ENCODE data around the gene SMAD7.

SMAD7 gene

DNA sequence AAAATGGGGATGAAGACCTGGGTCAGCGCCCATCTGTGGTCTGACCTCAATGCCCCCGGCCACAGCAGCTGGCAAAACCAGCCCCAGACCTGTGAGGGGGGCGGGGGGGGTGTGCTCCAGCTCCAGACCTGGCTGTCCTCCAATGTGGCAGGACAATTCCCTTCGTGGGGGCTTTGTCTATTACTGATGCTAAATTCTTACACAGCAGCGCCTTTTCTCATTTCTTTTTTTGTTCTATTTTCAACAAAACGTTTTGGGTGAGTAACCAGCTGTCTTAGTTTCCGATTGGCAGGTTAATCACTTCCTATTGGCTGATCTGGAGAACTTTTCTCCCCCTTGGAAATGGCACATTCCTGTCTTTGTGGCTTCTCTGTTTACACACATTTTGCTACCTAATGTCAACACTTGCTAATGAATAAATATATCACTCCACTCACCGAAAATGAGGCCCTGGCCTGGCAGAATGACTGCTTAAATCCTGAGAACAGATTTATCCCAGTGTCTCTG lies 4.4 kb downstream of the SMAD7 start:
- Histone ChIP-seq H3K9me3 (no peaks in the 10 kb centered on the region), H3K27ac (no peak overlapping the region), H3K4me1 (ENCODE audit: control insufficient read depth in 1 of 2, insufficient read depth in 1 of 2, low read depth in 1 of 2, low read length in 1 of 2) (peaks cover 34 to 39% of the 10 kb centered on the region in 2 experiments), H3K4me3 (ENCODE audit: low read depth in 1 of 2, low read length in 1 of 2) (no peak overlapping the region), H3K36me3 (peaks cover 13% of the 10 kb centered on the region), H3K27me3 (no peaks in the 10 kb centered on the region)
- TF ChIP-seq, protein P1, sequence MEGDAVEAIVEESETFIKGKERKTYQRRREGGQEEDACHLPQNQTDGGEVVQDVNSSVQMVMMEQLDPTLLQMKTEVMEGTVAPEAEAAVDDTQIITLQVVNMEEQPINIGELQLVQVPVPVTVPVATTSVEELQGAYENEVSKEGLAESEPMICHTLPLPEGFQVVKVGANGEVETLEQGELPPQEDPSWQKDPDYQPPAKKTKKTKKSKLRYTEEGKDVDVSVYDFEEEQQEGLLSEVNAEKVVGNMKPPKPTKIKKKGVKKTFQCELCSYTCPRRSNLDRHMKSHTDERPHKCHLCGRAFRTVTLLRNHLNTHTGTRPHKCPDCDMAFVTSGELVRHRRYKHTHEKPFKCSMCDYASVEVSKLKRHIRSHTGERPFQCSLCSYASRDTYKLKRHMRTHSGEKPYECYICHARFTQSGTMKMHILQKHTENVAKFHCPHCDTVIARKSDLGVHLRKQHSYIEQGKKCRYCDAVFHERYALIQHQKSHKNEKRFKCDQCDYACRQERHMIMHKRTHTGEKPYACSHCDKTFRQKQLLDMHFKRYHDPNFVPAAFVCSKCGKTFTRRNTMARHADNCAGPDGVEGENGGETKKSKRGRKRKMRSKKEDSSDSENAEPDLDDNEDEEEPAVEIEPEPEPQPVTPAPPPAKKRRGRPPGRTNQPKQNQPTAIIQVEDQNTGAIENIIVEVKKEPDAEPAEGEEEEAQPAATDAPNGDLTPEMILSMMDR (IDR thresholded peaks at IDR 0.05), result no peak

DNA sequence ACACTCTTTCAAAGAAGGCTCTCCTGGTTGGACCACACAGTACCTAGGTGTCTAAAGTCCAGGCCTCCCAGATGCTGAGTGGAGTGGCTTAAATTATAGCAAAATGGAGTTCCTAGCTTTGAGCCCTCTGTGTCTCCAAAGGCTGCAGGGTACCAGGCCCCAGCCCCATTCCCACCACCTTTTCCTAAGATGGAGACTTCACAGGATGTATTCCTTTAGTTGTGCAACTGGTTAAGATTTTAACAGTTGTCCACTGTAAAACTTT lies 4.9 kb downstream of the SMAD7 start:
- Histone ChIP-seq H3K27me3 (no peaks in the 10 kb centered on the region), H3K4me1 (ENCODE audit: control insufficient read depth in 1 of 2, insufficient read depth in 1 of 2, low read depth in 1 of 2, low read length in 1 of 2) (peaks cover 39 to 41% of the 10 kb centered on the region in 2 experiments), H3K27ac (no peak overlapping the region), H3K36me3 (peaks cover 13% of the 10 kb centered on the region), H3K4me3 (ENCODE audit: low read depth in 1 of 2, low read length in 1 of 2) (no peak overlapping the region), H3K9me3 (no peaks in the 10 kb centered on the region)
- TF ChIP-seq, protein P1 (IDR thresholded peaks at IDR 0.05), result no peak

DNA sequence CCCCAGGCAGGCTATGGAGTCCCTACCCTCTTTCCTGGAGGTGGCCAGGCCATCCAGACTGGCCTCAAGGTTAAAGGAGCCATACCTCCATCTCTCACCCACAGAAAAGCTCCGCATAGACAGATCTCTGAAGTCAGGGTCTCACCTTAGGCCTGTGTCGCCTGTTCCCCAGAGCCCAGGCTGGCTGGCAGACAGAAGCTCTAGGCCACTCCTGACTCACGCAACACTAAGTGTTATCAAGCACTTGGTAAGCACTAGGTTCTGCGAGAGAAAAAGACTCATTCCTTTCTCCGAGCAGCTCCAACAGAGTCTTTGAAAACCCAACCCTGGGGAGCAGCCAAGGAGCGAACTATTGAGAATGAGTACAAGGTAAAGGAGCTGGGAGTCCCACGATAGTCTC lies 6.1 kb downstream of the SMAD7 start:
- Histone ChIP-seq H3K9me3 (no peaks in the 10 kb centered on the region), H3K36me3 (peaks cover 13% of the 10 kb centered on the region), H3K4me1 (ENCODE audit: control insufficient read depth in 1 of 2, insufficient read depth in 1 of 2, low read depth in 1 of 2, low read length in 1 of 2) (peaks cover 48% of the 10 kb centered on the region in 2 experiments), H3K27ac (no peak overlapping the region), H3K4me3 (ENCODE audit: low read depth in 1 of 2, low read length in 1 of 2) (no peak overlapping the region), H3K27me3 (no peaks in the 10 kb centered on the region)
- TF ChIP-seq, protein P1 (IDR thresholded peaks at IDR 0.05), result no peak

DNA sequence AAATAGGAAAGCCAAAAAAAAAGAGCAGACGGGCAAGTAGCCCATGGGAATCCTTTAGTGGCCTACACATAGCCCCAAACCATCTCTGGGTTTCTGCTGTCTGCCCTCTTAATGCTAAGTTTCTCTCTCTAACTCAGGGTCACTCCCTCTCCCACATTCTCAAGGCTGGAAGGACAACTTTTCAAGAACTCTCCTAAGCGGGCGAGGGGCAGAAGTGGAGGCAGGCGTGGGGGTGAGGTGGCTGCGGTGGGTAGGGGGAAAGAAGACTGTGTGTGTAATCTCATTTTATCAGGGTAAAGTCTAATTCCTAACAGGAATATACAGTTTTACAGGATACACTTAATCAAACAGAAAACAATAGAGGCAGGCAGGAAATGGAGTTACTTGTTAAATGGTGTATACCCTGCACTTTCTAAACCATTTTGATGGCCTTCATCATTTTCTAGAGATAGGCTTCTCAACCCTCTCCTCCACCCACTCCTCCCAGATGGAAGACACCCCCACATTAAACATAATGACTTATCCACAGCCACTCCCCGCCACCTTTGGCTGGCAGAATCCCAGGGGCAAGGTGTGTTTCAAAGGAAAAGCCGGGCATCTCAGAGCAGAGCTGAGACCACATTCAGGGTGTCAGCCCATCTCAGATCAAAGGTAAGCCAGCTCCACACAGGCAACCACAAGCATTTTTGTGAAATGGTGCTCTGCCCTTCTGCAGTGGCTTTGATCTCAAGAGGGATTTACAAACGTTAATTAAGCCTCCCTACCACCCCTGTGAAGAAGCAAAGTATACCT lies 6.8 kb downstream of the SMAD7 start:
- Histone ChIP-seq H3K9me3 (no peaks in the 10 kb centered on the region), H3K4me1 (ENCODE audit: control insufficient read depth in 1 of 2, insufficient read depth in 1 of 2, low read depth in 1 of 2, low read length in 1 of 2) (peaks cover 48 to 49% of the 10 kb centered on the region in 2 experiments), H3K27me3 (no peaks in the 10 kb centered on the region), H3K36me3 (peaks cover 13% of the 10 kb centered on the region), H3K4me3 (ENCODE audit: low read depth in 1 of 2, low read length in 1 of 2) (no peak overlapping the region), H3K27ac (no peak overlapping the region)
- TF ChIP-seq, protein P1 (IDR thresholded peaks at IDR 0.05), result no peak

DNA sequence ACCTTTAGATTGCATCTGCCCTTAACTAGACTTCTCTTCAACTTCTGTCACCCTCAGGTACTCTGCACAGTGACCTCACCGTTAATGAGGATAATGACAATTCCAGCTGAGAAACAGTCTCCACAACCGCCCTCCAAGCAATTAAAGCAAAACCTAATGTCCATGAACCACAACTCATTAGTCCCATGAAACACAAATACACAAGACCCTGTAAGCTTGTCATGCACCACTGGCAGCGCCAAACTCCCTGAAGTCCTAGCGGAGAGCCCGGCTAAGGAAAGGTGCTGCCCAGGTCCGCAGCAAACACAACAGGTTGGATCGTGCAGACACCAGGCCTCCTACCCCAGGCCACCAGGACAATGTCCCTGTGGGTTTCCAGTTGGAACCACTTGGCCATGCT lies 7.4 kb downstream of the SMAD7 start:
- peaks cover 49 to 50% of the 10 kb centered on the region in 2 experiments for H3K4me1 ChIP-seq (ENCODE audit: control insufficient read depth in 1 of 2, insufficient read depth in 1 of 2, low read depth in 1 of 2, low read length in 1 of 2)
- H3K4me3 ChIP-seq (ENCODE audit: low read depth in 1 of 2, low read length in 1 of 2), result no peak overlapping the region
- TF ChIP-seq, protein P1 (IDR thresholded peaks at IDR 0.05), result no peak
- H3K27me3 ChIP-seq, result no peaks in the 10 kb centered on the region
- peaks cover 13% of the 10 kb centered on the region for H3K36me3 ChIP-seq
- no peaks in the 10 kb centered on the region for H3K9me3 ChIP-seq
- no peak overlapping the region for H3K27ac ChIP-seq

Data from neutrophil (primary cell).